Measurements from ENCODE around the gene LMNTD2.

GRCh38 chr11:593347-593746 lies 32.8 kb upstream of the LMNTD2 start:
- TF ChIP-seq CTCF (conservative IDR thresholded peaks at IDR 0.05; ENCODE audit: low read depth, low read length) (no peak), EZH2 (IDR thresholded peaks at IDR 0.05; ENCODE audit: low read length, unreplicated experiment) (no peak), EZH2phosphoT487 (IDR thresholded peaks at IDR 0.05; ENCODE audit: borderline replicate concordance, low read length) (no peak)
